Naive B cell (primary cell): ENCODE results near the gene FBXO42. TPM values are rescaled to one million over a fixed set of nuclear protein-coding genes. Genes with fewer than 3 reads are reported as not detected.
"Not testable (repeated sequence)": the region's sequence is repeated elsewhere in the genome, so short reads cannot be mapped to it uniquely, and the experiment has no call there.

ENCODE experiments used
- ATAC-seq, 2 donors: fragments of 150-1000 bp; cut with Tn5 transposase; 2 replicates each; pipeline ENCODE4 v1.10.0; 2021; ENCODE audit warnings: low read depth in 2 of 2, mild to moderate bottlenecking in 2 of 2, moderate library complexity in 2 of 2
- DNase-seq: peaks from one replicate; pipeline ENCODE4 v3.0.0; 2022
- H3K27ac Mint-ChIP-seq, 6 donors: one replicate each; pipeline ENCODE4 v1.8.0; 2020 to 2022; ENCODE audit warnings: mild to moderate bottlenecking in 6 of 6, mixed read lengths in 6 of 6, moderate library complexity in 5 of 6, inconsistent platforms in 2 of 6
- H3K27me3 Mint-ChIP-seq, 3 donors: one replicate each; pipeline ENCODE4 v1.8.0; 2021 to 2022; ENCODE audit warnings: mixed read lengths in 3 of 3, mild to moderate bottlenecking in 1 of 3
- H3K36me3 Mint-ChIP-seq, 2 donors: one replicate each; pipeline ENCODE4 v1.8.0; 2020 to 2022; ENCODE audit warnings: mixed read lengths in 2 of 2, inconsistent platforms in 1 of 2, mild to moderate bottlenecking in 1 of 2
- H3K4me1 Mint-ChIP-seq, 3 donors: one replicate each; pipeline ENCODE4 v1.8.0; 2020 to 2022; ENCODE audit warnings: mixed read lengths in 3 of 3, inconsistent platforms in 1 of 3, mild to moderate bottlenecking in 1 of 3, moderate library complexity in 1 of 3
- H3K4me3 Mint-ChIP-seq, 8 donors: one replicate each; pipeline ENCODE4 v1.8.0; 2020 to 2022; ENCODE audit warnings: mild to moderate bottlenecking in 8 of 8, mixed read lengths in 8 of 8, moderate library complexity in 8 of 8, inconsistent platforms in 2 of 8
- H3K9me3 Mint-ChIP-seq, 7 donors: one replicate each; pipeline ENCODE4 v1.8.0; 2020 to 2022; ENCODE audit warnings: mixed read lengths in 7 of 7, mild to moderate bottlenecking in 5 of 7, inconsistent platforms in 2 of 7, moderate library complexity in 1 of 7
- polyA plus RNA-seq, 6 donors: library from polyadenylated mRNA; unstranded; fragments of 300-500 nt; fragmentation: Illumina TruSeq; gene quantifications; one replicate each; pipeline ENCODE4 v1.2.3, GENCODE V29; 2021; ENCODE audit warnings: low read depth in 6 of 6

FBXO42 gene
- polyA plus RNA-seq, 6 donors from 2014 or later, result 17.9 to 33.5 (median 21.9) TPM

GRCh38 chr1:16247441-16247840 is 104.8 kb downstream of the FBXO42 start:
- Mint-ChIP-seq H3K36me3 (peaks cover 0 to 7% of the 10 kb centered on the region in 2 donors), H3K27me3 (no peaks in the 10 kb centered on the region), H3K27ac (peak overlapping the region in 3 of 6 donors; percentile 63 to 81 (median 72)), H3K4me3 (no peak overlapping the region), H3K9me3 (no peaks in the 10 kb centered on the region), H3K4me1 (peaks cover 17 to 28% (median 25%) of the 10 kb centered on the region in 3 donors)
- ATAC-seq (no peak), DNase-seq (no peak)

GRCh38 chr1:16246961-16247360 is 105.3 kb downstream of the FBXO42 start:
- Mint-ChIP-seq H3K4me1 (peaks cover 17 to 28% (median 25%) of the 10 kb centered on the region in 3 donors), H3K9me3 (no peaks in the 10 kb centered on the region), H3K4me3 (no peak overlapping the region), H3K27ac (peak overlapping the region in 3 of 6 donors; percentile 34 to 72 (median 59)), H3K36me3 (peaks cover 0 to 2% of the 10 kb centered on the region in 2 donors), H3K27me3 (no peaks in the 10 kb centered on the region)
- no peak for DNase-seq
- ATAC-seq, result no peak

- Mint-ChIP-seq H3K4me1 (peaks cover 17 to 28% (median 25%) of the 10 kb centered on the region in 3 donors), H3K4me3 (peak overlapping the region in 1 of 8 donors; percentile 29), H3K27ac (peak overlapping the region in 2 of 6 donors; percentile 78 to 82)
- not testable (repeated sequence) for H3K9me3 Mint-ChIP-seq, DNase-seq, H3K27me3 Mint-ChIP-seq, ATAC-seq, H3K36me3 Mint-ChIP-seq
These were observed 106.0 kb downstream of the FBXO42 start for GRCh38 chr1:16246239-16246638.

DNA sequence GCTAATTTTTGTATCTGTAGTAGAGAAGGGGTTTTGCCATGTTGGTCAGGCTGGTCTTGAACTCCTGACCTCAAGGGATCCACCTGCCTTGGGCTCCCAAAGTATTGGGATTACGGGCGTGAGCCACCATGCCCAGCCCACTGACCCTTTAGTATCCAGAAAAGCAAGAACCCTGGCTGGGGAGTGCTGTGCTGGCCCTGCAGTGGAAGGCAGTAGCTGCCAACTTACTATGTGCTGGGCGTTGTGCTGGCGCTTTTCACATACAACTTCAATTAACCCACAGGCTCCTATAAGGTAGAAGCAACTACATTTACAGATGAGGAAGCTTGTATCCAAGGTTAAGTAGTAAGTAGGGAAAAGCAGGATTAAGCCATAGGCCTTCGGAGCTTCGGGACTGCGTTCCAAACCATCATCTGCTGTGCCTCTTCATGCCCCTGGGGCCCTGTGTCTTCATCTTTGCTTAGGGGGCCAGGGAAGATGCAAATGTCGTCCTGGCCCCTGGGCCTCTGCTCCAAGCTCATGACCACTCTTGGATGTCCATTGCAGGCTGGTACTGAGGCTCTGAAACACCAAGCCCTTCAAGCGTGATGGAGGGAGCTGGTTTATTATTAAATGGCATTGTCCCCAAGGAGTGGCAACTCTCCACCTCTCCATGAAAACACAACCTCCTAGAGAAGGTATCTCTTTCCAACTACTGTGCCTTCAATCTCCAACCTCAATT is 106.6 kb downstream of the FBXO42 start:
- Mint-ChIP-seq H3K4me3 (no peak overlapping the region), H3K9me3 (no peaks in the 10 kb centered on the region), H3K4me1 (peaks cover 17 to 28% (median 25%) of the 10 kb centered on the region in 3 donors), H3K27me3 (no peaks in the 10 kb centered on the region), H3K36me3 (no peaks in the 10 kb centered on the region), H3K27ac (peak overlapping the region in 2 of 6 donors; percentile 78 to 82)
- no peak for DNase-seq
- ATAC-seq, result no peak

DNA sequence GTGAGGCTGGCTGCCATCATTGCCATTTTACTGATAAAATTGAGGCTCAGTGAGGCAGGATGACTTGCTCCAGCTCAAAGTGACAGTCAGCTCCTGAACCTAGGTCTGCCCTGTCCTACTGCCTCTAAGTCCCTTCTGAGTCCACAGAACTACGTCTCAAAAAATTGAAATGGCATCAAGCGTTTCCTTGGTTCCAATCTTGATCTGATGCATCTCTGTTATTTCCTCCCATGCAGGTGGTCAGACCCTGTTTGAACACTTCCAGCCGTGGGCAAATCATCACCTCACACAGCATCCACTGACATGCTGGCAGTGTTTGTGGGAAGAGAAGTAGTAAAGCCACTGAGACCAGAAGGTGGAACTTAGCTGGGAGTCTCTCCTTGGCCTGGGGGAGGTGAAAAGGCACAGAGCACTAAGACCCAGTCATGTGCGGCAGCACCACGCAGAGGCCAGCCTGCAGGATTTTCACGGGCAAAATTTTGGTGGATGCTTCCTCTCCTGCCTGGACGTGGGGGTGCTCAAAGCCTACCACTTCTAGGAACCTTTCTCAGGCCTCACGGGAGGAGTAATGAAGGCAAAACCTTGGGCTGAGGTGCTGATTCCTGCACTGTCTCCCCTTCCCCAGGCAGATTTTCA is 107.5 kb downstream of the FBXO42 start:
- no peak for DNase-seq
- no peaks in the 10 kb centered on the region for H3K36me3 Mint-ChIP-seq
- H3K27me3 Mint-ChIP-seq, result no peaks in the 10 kb centered on the region
- no peak overlapping the region for H3K4me3 Mint-ChIP-seq
- peaks cover 17 to 24% (median 23%) of the 10 kb centered on the region in 3 donors for H3K4me1 Mint-ChIP-seq
- H3K27ac Mint-ChIP-seq, result peak overlapping the region in 2 of 6 donors; percentile 10 to 57
- H3K9me3 Mint-ChIP-seq, result no peaks in the 10 kb centered on the region
- no peak for ATAC-seq

GRCh38 chr1:16243936-16244649 is 108.2 kb downstream of the FBXO42 start:
- peaks cover 10 to 17% (median 16%) of the 10 kb centered on the region in 3 donors for H3K4me1 Mint-ChIP-seq
- no peaks in the 10 kb centered on the region for H3K9me3 Mint-ChIP-seq
- H3K27me3 Mint-ChIP-seq, result no peaks in the 10 kb centered on the region
- H3K27ac Mint-ChIP-seq, result peak overlapping the region in 3 of 6 donors; percentile 47 to 78 (median 57)
- peak; percentile 60 for DNase-seq
- H3K4me3 Mint-ChIP-seq, result no peak overlapping the region
- H3K36me3 Mint-ChIP-seq, result no peaks in the 10 kb centered on the region
- ATAC-seq, result peak; percentile 68 to 75

DNA sequence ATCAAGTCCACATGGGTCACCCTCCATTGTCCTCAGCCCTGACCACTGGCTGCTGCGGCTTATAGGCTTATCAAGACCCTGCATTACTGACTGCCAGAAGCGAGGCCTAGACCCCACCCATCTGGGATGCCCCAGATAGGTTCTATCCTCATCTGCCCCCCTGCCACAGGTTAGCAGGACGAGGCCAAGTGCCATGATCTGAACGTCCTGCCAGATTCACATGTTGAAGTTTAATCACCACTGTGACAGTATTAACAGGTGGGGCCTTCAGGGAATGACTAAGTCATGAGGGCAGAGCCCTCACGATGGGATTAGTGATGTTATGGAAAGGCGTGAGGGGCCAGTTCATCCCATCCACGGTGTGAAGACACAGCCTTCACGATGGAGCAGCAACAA is 109.1 kb downstream of the FBXO42 start:
- ATAC-seq (no peak), DNase-seq (no peak)
- no peaks in the 10 kb centered on the region for H3K36me3 Mint-ChIP-seq
- no peaks in the 10 kb centered on the region for H3K27me3 Mint-ChIP-seq
- H3K4me3 Mint-ChIP-seq, result peak overlapping the region in 1 of 8 donors; percentile 7
- H3K9me3 Mint-ChIP-seq, result no peaks in the 10 kb centered on the region
- peaks cover 1 to 11% (median 8%) of the 10 kb centered on the region in 3 donors for H3K4me1 Mint-ChIP-seq
- peak overlapping the region in 1 of 6 donors; percentile 78 for H3K27ac Mint-ChIP-seq

GRCh38 chr1:16242556-16243214 is 109.6 kb downstream of the FBXO42 start:
- H3K4me3 Mint-ChIP-seq, result peak overlapping the region in 1 of 8 donors; percentile 7
- ATAC-seq (no peak), DNase-seq (no peak)
- no peaks in the 10 kb centered on the region for H3K36me3 Mint-ChIP-seq
- H3K27me3 Mint-ChIP-seq, result no peaks in the 10 kb centered on the region
- H3K27ac Mint-ChIP-seq, result peak overlapping the region in 1 of 6 donors; percentile 78
- no peaks in the 10 kb centered on the region for H3K9me3 Mint-ChIP-seq
- peaks cover 0 to 11% (median 8%) of the 10 kb centered on the region in 3 donors for H3K4me1 Mint-ChIP-seq

- no peaks in the 10 kb centered on the region for H3K9me3 Mint-ChIP-seq
- H3K27me3 Mint-ChIP-seq, result no peaks in the 10 kb centered on the region
- no peak overlapping the region for H3K27ac Mint-ChIP-seq
- DNase-seq (no peak), ATAC-seq (no peak)
- peaks cover 8 to 21% (median 20%) of the 10 kb centered on the region in 3 donors for H3K4me1 Mint-ChIP-seq
- H3K4me3 Mint-ChIP-seq, result peak overlapping the region in 1 of 8 donors; percentile 44
- H3K36me3 Mint-ChIP-seq, result no peaks in the 10 kb centered on the region
These were observed 111.0 kb downstream of the FBXO42 start for GRCh38 chr1:16241221-16241708.

GRCh38 chr1:16239972-16240491 is 112.2 kb downstream of the FBXO42 start:
- Mint-ChIP-seq H3K4me3 (peak overlapping the region in 2 of 8 donors; percentile 33 to 55), H3K27me3 (no peaks in the 10 kb centered on the region), H3K4me1 (peaks cover 12 to 31% (median 27%) of the 10 kb centered on the region in 3 donors), H3K27ac (peak overlapping the region in 1 of 6 donors; percentile 6), H3K36me3 (no peaks in the 10 kb centered on the region), H3K9me3 (no peaks in the 10 kb centered on the region)
- DNase-seq (no peak), ATAC-seq (no peak)

DNA sequence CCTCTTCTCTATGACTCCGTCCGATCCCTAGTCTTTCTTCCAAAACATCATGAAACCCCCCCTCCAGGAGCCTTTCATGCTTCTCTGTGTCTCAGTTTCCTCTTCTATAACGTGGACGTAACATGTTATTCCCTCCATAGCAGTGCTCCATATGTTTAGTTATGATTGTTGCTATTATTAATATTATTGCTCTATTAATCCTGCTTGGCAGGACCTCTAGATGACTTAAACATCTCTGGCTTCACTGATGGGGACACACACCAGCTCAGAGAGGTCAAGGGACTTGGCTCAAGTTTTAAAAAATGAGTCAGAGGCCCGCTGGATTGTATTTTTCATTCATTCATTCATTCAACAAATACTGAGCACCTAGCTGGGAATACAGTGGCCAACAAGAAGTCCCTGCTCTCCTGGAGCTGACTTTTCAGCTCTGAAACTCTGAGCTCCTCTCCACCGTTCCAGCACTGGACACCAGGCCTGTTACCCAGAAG is 114.9 kb downstream of the FBXO42 start:
- DNase-seq (no peak), ATAC-seq (no peak)
- Mint-ChIP-seq H3K36me3 (no peaks in the 10 kb centered on the region), H3K27me3 (no peaks in the 10 kb centered on the region), H3K27ac (peak overlapping the region; percentile 97 to 99 (median 98)), H3K9me3 (no peaks in the 10 kb centered on the region), H3K4me3 (peak overlapping the region; percentile 89 to 97 (median 94)), H3K4me1 (peaks cover 12 to 23% (median 19%) of the 10 kb centered on the region in 3 donors)

GRCh38 chr1:16236511-16237342 is 115.6 kb downstream of the FBXO42 start, which contains the start of gene CPLANE2:
CPLANE2 (minus strand) TSS chr1:16237183; CDS start chr1:16236742, 441 bp downstream.
- Mint-ChIP-seq H3K36me3 (no peaks in the 10 kb centered on the region), H3K27me3 (no peaks in the 10 kb centered on the region)

More at GRCh38 chr1:16236511-16237342, 115.6 kb downstream of the FBXO42 start, which contains the start of gene CPLANE2:
- H3K27ac Mint-ChIP-seq, result peak within 1 kb of the TSS; percentile 97 to 99 (median 98)
- H3K4me3 Mint-ChIP-seq, result peak within 1 kb of the TSS; percentile 89 to 97 (median 94)
- ATAC-seq (peak; percentile 75 to 77), DNase-seq (peak; percentile 97)
- H3K4me1 Mint-ChIP-seq, result peaks cover 12 to 23% (median 19%) of the 10 kb centered on the region in 3 donors
- H3K9me3 Mint-ChIP-seq, result no peaks in the 10 kb centered on the region
